Posterior vena cava (tissue), 2 donors: ENCODE measurements around the gene IDH3G. TPM values are rescaled to one million over a fixed set of nuclear protein-coding genes. Genes with fewer than 3 reads are reported as not detected.

Experiments
- DNase-seq: peaks from one replicate; pipeline ENCODE4 v3.0.0-alpha.2; 2020; ENCODE audit warnings: low spot score
- intact Hi-C, 2 donors: fragments of 100-400 bp; cut with DNase I; formaldehyde crosslinking; loops; one replicate each; pipeline versions ENCODE4 v1.14.1 to v1.14.2; 2022 to 2023
- total RNA-seq, 2 donors: library from RNA; stranded (reverse); fragmentation: NEBNext Ultra II Directional; extraction: Animal tissue kit (Norgen Biotek cat#: 25700); gene quantifications; one replicate each; pipeline ENCODE4 v1.2.1, GENCODE V29; 2021
- donor health status: DM: yes; HTN: yes; CAD: no.
- donor health status: DM: yes; HTN: yes; CAD: no.

IDH3G gene
- total RNA-seq, 2 donors from 2014 or later: 43.9 to 44.1 TPM

GRCh38 chrX:153777261-153778090 is 16.7 kb downstream of the IDH3G start:
- DNase-seq: no peak
- intact Hi-C loops: loop anchor here in 1 of 2 donors (5.0 kb wide), 1 partner anchor 740 kb away; the partner anchor contains the start of gene FAM3A

- no peak for DNase-seq
- intact Hi-C loops: loop anchor here in 1 of 2 donors (5.0 kb wide), 1 partner anchor 741 kb away; the partner anchor contains the start of gene FAM3A
These were observed 17.5 kb downstream of the IDH3G start for GRCh38 chrX:153776611-153777045.

GRCh38 chrX:153776120-153776599 is 18.0 kb downstream of the IDH3G start:
- intact Hi-C loops: loop anchor here in 1 of 2 donors (5.0 kb wide), 1 partner anchor 741 kb away; the partner anchor contains the start of gene FAM3A
- DNase-seq: no peak

GRCh38 chrX:153775293-153776119 is 18.7 kb downstream of the IDH3G start:
- intact Hi-C loops: loop anchor here in 1 of 2 donors (5.0 kb wide), 1 partner anchor 742 kb away; the partner anchor contains the start of gene FAM3A
- DNase-seq: no peak

- DNase-seq: peak; percentile 73
- intact Hi-C loops: loop anchor here in 1 of 2 donors (5.0 kb wide), 1 partner anchor 743 kb away; the partner anchor contains the start of gene FAM3A
These were observed 19.4 kb downstream of the IDH3G start for GRCh38 chrX:153774576-153775292.

- intact Hi-C loops: no loop called here
- peak; percentile 80 for DNase-seq
These were observed 20.2 kb downstream of the IDH3G start for GRCh38 chrX:153773741-153774575.

GRCh38 chrX:153773218-153773611 is 21.0 kb downstream of the IDH3G start:
- intact Hi-C loops: no loop called here
- DNase-seq: peak; percentile 78

GRCh38 chrX:153772316-153773217 is 21.6 kb downstream of the IDH3G start:
- intact Hi-C loops: no loop called here
- peak; percentile 68 for DNase-seq

- DNase-seq: peak; percentile 82
- intact Hi-C loops: no loop called here
These were observed 22.5 kb downstream of the IDH3G start for GRCh38 chrX:153771415-153772315.

- DNase-seq: no peak
- intact Hi-C loops: no loop called here
These were observed 23.4 kb downstream of the IDH3G start for GRCh38 chrX:153770601-153771414.

- intact Hi-C loops: no loop called here
- no peak for DNase-seq
These were observed 24.1 kb downstream of the IDH3G start for GRCh38 chrX:153769865-153770600.

GRCh38 chrX:153769158-153769864 is 24.9 kb downstream of the IDH3G start:
- intact Hi-C loops: no loop called here
- peak; percentile 81 for DNase-seq

- peak; percentile 78 for DNase-seq
- intact Hi-C loops: no loop called here
These were observed 25.6 kb downstream of the IDH3G start for GRCh38 chrX:153768311-153769157.
